Fibroblast of lung (primary cell): ENCODE results near the gene CCDC138. TPM values are rescaled to one million over a fixed set of nuclear protein-coding genes. Genes with fewer than 3 reads are reported as not detected.

Experiments used
- DNase-seq, 2 donors: peaks; one replicate each; pipeline versions ENCODE4 v3.0.0 to v3.0.0-alpha.2; 2010; ENCODE audit warnings: low read depth in 2 of 2
- H2AFZ ChIP-seq: 2 replicates; pipeline ENCODE4 v1.5.1; 2012; ENCODE audit warnings: low read length, control low read depth, inconsistent platforms
- H3K27ac ChIP-seq: 2 replicates; pipeline ENCODE4 v1.5.1; 2011; ENCODE audit warnings: low read length, control low read depth; ENCODE audit not compliant: insufficient read depth
- H3K27me3 ChIP-seq: 2 replicates; pipeline ENCODE4 v1.5.1; 2011; ENCODE audit warnings: mild to moderate bottlenecking, low read length; ENCODE audit not compliant: control insufficient read depth, insufficient read depth
- H3K36me3 ChIP-seq: 2 replicates; pipeline ENCODE4 v1.5.1; 2011; ENCODE audit warnings: low read length; ENCODE audit not compliant: control insufficient read depth, insufficient read depth
- H3K4me1 ChIP-seq: 2 replicates; pipeline ENCODE4 v1.5.1; 2011; ENCODE audit warnings: low read length; ENCODE audit not compliant: control insufficient read depth, insufficient read depth; ENCODE audit errors: extremely low read depth
- H3K4me2 ChIP-seq: 2 replicates; pipeline ENCODE4 v1.5.1; 2011; ENCODE audit warnings: low read length, control low read depth; ENCODE audit not compliant: insufficient read depth; ENCODE audit errors: extremely low read depth
- H3K4me3 ChIP-seq, 4 experiments: fragments of 200-600 bp in 1 of 4; sonication (generic) in 1 of 4; replicated peaks in 1 of 4; 2 replicates each; pipeline ENCODE4 v1.5.1; 2011 to 2016; ENCODE audit warnings: low read length in 4 of 4, low read depth in 3 of 4, mild to moderate bottlenecking in 3 of 4, control low read depth in 2 of 4, inconsistent platforms in 1 of 4, mixed read lengths in 1 of 4; ENCODE audit not compliant: insufficient read depth in 1 of 4; ENCODE audit errors: control extremely low read depth in 1 of 4
- H3K79me2 ChIP-seq: 2 replicates; pipeline ENCODE4 v1.5.1; 2012; ENCODE audit warnings: mild to moderate bottlenecking, low read length, inconsistent platforms; ENCODE audit not compliant: control insufficient read depth, insufficient read depth
- H3K9ac ChIP-seq: 2 replicates; pipeline ENCODE4 v1.5.1; 2011; ENCODE audit warnings: mild to moderate bottlenecking, low read length, control low read depth; ENCODE audit not compliant: insufficient read depth
- H3K9me3 ChIP-seq: 2 replicates; pipeline ENCODE4 v1.5.1; 2012; ENCODE audit warnings: low read depth, low read length; ENCODE audit not compliant: control insufficient read depth, insufficient read depth
- H4K20me1 ChIP-seq: 2 replicates; pipeline ENCODE4 v1.5.1; 2011; ENCODE audit warnings: low read length; ENCODE audit not compliant: control insufficient read depth, insufficient read depth; ENCODE audit errors: extremely low read depth
- CTCF ChIP-seq, 2 donors: IDR thresholded peaks in 1 of 2; conservative IDR thresholded peaks in 1 of 2; 1 replicate in 1 of 2; 2 replicates in 1 of 2; pipeline ENCODE4 v1.5.1; 2011 to 2012; ENCODE audit warnings: low read length in 2 of 2, control low read depth in 1 of 2, inconsistent platforms in 1 of 2, low read depth in 1 of 2, mild to moderate bottlenecking in 1 of 2
- EZH2 ChIP-seq: IDR thresholded peaks from 2 replicates; pipeline ENCODE4 v1.5.1; 2012; ENCODE audit warnings: low read length, control low read depth, mild to moderate bottlenecking; ENCODE audit errors: missing control alignments
- polyA plus RNA-seq, 2 donors: library from polyadenylated mRNA; depleted of rRNA in 1 of 2; stranded (reverse) in 1 of 2; unstranded in 1 of 2; fragments of >200 nt; gene quantifications; 2 replicates each; pipeline ENCODE4 v1.2.1, GENCODE V29; 2011 to 2012; ENCODE audit warnings: missing spikeins in 1 of 2
- total RNA-seq: library from RNA; depleted of rRNA; stranded (reverse); fragments of >200 nt; gene quantifications from 2 replicates; pipeline ENCODE4 v1.2.1, GENCODE V29; 2014

CCDC138 gene
- total and polyA plus RNA-seq, 2 donors (not counting 1 experiment from before 2014, with no cell fraction given), result 1.7 to 3.3 TPM

- Histone ChIP-seq H3K4me1 (no peaks in the 10 kb centered on the region), H3K4me2 (no peak overlapping the region), H3K36me3 (no peaks in the 10 kb centered on the region), H3K9me3 (no peaks in the 10 kb centered on the region), H3K27ac (no peak overlapping the region), H4K20me1 (no peaks in the 10 kb centered on the region), H3K9ac (no peak overlapping the region), H3K27me3 (no peaks in the 10 kb centered on the region), H3K4me3 (no peak overlapping the region), H2AFZ (no peak overlapping the region), H3K79me2 (no peaks in the 10 kb centered on the region)
- DNase-seq, result no peak
- TF ChIP-seq EZH2 (no peak), CTCF (conservative IDR thresholded peaks at IDR 0.05 in 1 of 2, IDR thresholded peaks at IDR 0.05 in 1 of 2; ENCODE audit: low read depth in 1 of 2, low read length in 2 of 2) (no peak)
Observed at GRCh38 chr2:108895188-108895587, 108.6 kb downstream of the CCDC138 start.

GRCh38 chr2:108896741-108897140, 110.2 kb downstream of the CCDC138 start:
- Histone ChIP-seq H3K9ac (no peak overlapping the region), H3K27me3 (no peaks in the 10 kb centered on the region), H3K79me2 (no peaks in the 10 kb centered on the region), H4K20me1 (no peaks in the 10 kb centered on the region), H3K4me1 (no peaks in the 10 kb centered on the region), H3K4me3 (no peak overlapping the region), H3K4me2 (no peak overlapping the region), H3K9me3 (no peaks in the 10 kb centered on the region), H2AFZ (no peak overlapping the region), H3K36me3 (no peaks in the 10 kb centered on the region), H3K27ac (no peak overlapping the region)
- no peak for DNase-seq
- TF ChIP-seq CTCF (conservative IDR thresholded peaks at IDR 0.05 in 1 of 2, IDR thresholded peaks at IDR 0.05 in 1 of 2; ENCODE audit: low read depth in 1 of 2, low read length in 2 of 2) (no peak), EZH2 (no peak)

- Histone ChIP-seq H2AFZ (no peak overlapping the region), H3K4me3 (no peak overlapping the region), H3K4me2 (no peak overlapping the region), H3K9me3 (no peaks in the 10 kb centered on the region), H3K4me1 (no peaks in the 10 kb centered on the region), H4K20me1 (no peaks in the 10 kb centered on the region), H3K79me2 (no peaks in the 10 kb centered on the region), H3K9ac (no peak overlapping the region), H3K27me3 (peaks cover 3% of the 10 kb centered on the region), H3K27ac (no peak overlapping the region), H3K36me3 (no peaks in the 10 kb centered on the region)
- no peak for DNase-seq
- TF ChIP-seq EZH2, result no peak
- no peak for TF ChIP-seq CTCF (conservative IDR thresholded peaks at IDR 0.05 in 1 of 2, IDR thresholded peaks at IDR 0.05 in 1 of 2; ENCODE audit: low read depth in 1 of 2, low read length in 2 of 2)
Observed at GRCh38 chr2:108898315-108899082, 111.9 kb downstream of the CCDC138 start.
